T-helper 2 cell (primary cell): ENCODE data around the gene GFOD1.

Experiments
- DNase-seq, 5 experiments: peaks; one replicate each; pipeline versions ENCODE4 v3.0.0 to v3.0.0-alpha.2; 2012 to 2022

The GFOD1 gene

GRCh38 chr6:13421425-13422059 lies 65.9 kb downstream of the GFOD1 start:
- DNase-seq, result no peak

- no peak for DNase-seq
Observed at GRCh38 chr6:13420269-13420668, 67.1 kb downstream of the GFOD1 start.

- DNase-seq, result no peak
Observed at GRCh38 chr6:13419422-13420195, 67.8 kb downstream of the GFOD1 start.

GRCh38 chr6:13418844-13419243 lies 68.6 kb downstream of the GFOD1 start:
- DNase-seq, result no peak

- DNase-seq, result no peak
Observed at GRCh38 chr6:13417954-13418353, 69.4 kb downstream of the GFOD1 start.

- no peak for DNase-seq
Observed at GRCh38 chr6:13417431-13417830, 70.0 kb downstream of the GFOD1 start.

GRCh38 chr6:13415283-13415682 lies 72.1 kb downstream of the GFOD1 start:
- DNase-seq, result no peak

GRCh38 chr6:13413900-13414555 lies 73.4 kb downstream of the GFOD1 start:
- peak in 1 of 5 experiments; percentile 37 for DNase-seq

GRCh38 chr6:13413466-13413862 lies 73.9 kb downstream of the GFOD1 start:
- DNase-seq, result no peak

GRCh38 chr6:13412639-13413465 lies 74.5 kb downstream of the GFOD1 start:
- DNase-seq, result no peak

- no peak for DNase-seq
Observed at GRCh38 chr6:13412211-13412610, 75.2 kb downstream of the GFOD1 start.

- no peak for DNase-seq
Observed at GRCh38 chr6:13411484-13411883, 75.9 kb downstream of the GFOD1 start.

- no peak for DNase-seq
Observed at GRCh38 chr6:13409991-13410390, 77.4 kb downstream of the GFOD1 start.

GRCh38 chr6:13407709-13408695 lies 79.4 kb downstream of the GFOD1 start:
- no peak for DNase-seq

- no peak for DNase-seq
Observed at GRCh38 chr6:13407368-13407708, 80.1 kb downstream of the GFOD1 start.

- DNase-seq, result no peak
Observed at GRCh38 chr6:13406781-13407180, 80.6 kb downstream of the GFOD1 start.

GRCh38 chr6:13405961-13406477 lies 81.4 kb downstream of the GFOD1 start:
- no peak for DNase-seq

- DNase-seq, result no peak
Observed at GRCh38 chr6:13404892-13405254, 82.5 kb downstream of the GFOD1 start.

- no peak for DNase-seq
Observed at GRCh38 chr6:13404228-13404891, 83.0 kb downstream of the GFOD1 start.

- DNase-seq, result no peak
Observed at GRCh38 chr6:13402711-13403110, 84.7 kb downstream of the GFOD1 start.

GRCh38 chr6:13400772-13401171 lies 86.6 kb downstream of the GFOD1 start:
- DNase-seq, result peak in 1 of 5 experiments; percentile 9
